Kidney (tissue), 22 donors: ENCODE results near the gene KIAA0232. TPM values are rescaled to one million over a fixed set of nuclear protein-coding genes. Genes with fewer than 3 reads are reported as not detected.

ENCODE experiments used
- DNase-seq, 5 donors: peaks; one replicate each; pipeline ENCODE4 v3.0.0-alpha.2; 2013 to 2020
- FAIRE-seq: peaks from 2 replicates; lab custom pipeline; 2012; peaks lifted over from hg19 to GRCh38; lab: Jason Lieb, UNC
- H3K27ac ChIP-seq, 2 donors: one replicate each; pipeline ENCODE4 v1.7.0; 2013; ENCODE audit warnings: low read depth in 2 of 2, low read length in 2 of 2, inconsistent platforms in 1 of 2
- H3K27me3 ChIP-seq: one replicate; pipeline ENCODE4 v1.7.1; 2013; ENCODE audit warnings: low read length, inconsistent platforms; ENCODE audit not compliant: control insufficient read depth, insufficient read depth
- H3K36me3 ChIP-seq, 3 donors: one replicate each; pipeline versions ENCODE4 v1.7.0 to v1.7.1; 2013; ENCODE audit warnings: low read length in 3 of 3, control low read depth in 1 of 3, inconsistent platforms in 1 of 3; ENCODE audit not compliant: insufficient read depth in 3 of 3, control insufficient read depth in 2 of 3
- H3K4me1 ChIP-seq, 3 donors: one replicate each; pipeline versions ENCODE4 v1.7.0 to v1.7.1; 2013; ENCODE audit warnings: low read length in 3 of 3, inconsistent platforms in 1 of 3, low read depth in 1 of 3; ENCODE audit not compliant: control insufficient read depth in 2 of 3, insufficient read depth in 2 of 3
- H3K4me3 ChIP-seq, 3 donors: one replicate each; pipeline versions ENCODE4 v1.7.0 to v1.8.1; 2013; ENCODE audit warnings: low read length in 3 of 3, control low read depth in 1 of 3, inconsistent platforms in 1 of 3
- H3K9ac ChIP-seq, 3 donors: one replicate each; pipeline versions ENCODE4 v1.7.0 to v1.7.1; 2013; ENCODE audit warnings: low read length in 3 of 3, control low read depth in 1 of 3, inconsistent platforms in 1 of 3
- H3K9me3 ChIP-seq, 3 donors: one replicate each; pipeline versions ENCODE4 v1.7.0 to v1.7.1; 2013; ENCODE audit warnings: low read length in 3 of 3, control low read depth in 1 of 3, inconsistent platforms in 1 of 3; ENCODE audit not compliant: control insufficient read depth in 2 of 3, insufficient read depth in 1 of 3
- intact Hi-C: fragments of 100-400 bp; cut with DNase I; formaldehyde crosslinking; loops from one replicate; pipeline ENCODE4 v1.11.1; 2022
- long read RNA-seq, 10 donors: library from polyadenylated mRNA in 1 of 10; unstranded in 1 of 10; transcript quantifications; one replicate each; pipeline ENCODE4 v2.0.0 and lab custom pipeline, GENCODE V29; 2021 to 2026
- polyA plus RNA-seq: library from polyadenylated mRNA; stranded (reverse); fragments of 350-450 nt; fragmentation: Illumina TruSeq; extraction: RNeasy Lipid Tissue Mini Kit (QIAGEN cat#74804); gene quantifications from one replicate; pipeline ENCODE4 v1.2.3, GENCODE V29; 2014; ENCODE audit warnings: low read depth, low replicate concordance; ENCODE audit not compliant: insufficient read depth
- total RNA-seq: library from RNA; stranded (reverse); fragmentation: NEBNext Ultra II Directional; extraction: Animal tissue kit (Norgen Biotek cat#: 25700); gene quantifications from one replicate; pipeline ENCODE4 v1.2.1, GENCODE V29; 2021
- TF ChIP-seq, protein P1 (sequence below): IDR thresholded peaks from 3 replicates; pipeline ENCODE4 v1.5.1; 2012; ENCODE audit warnings: mild to moderate bottlenecking, moderate library complexity, borderline replicate concordance; ENCODE audit not compliant: insufficient read depth; ENCODE audit errors: extremely low read depth
- donor health status: control.
- donor health status: control.
- donor health status: control.
- donor health status: control.
- donor health status: control.
- donor health status: DM: yes; HTN: yes; CAD: no.
- donor health status: Normal renal cell carcinoma (clear cell type).

Gene KIAA0232, protein sequence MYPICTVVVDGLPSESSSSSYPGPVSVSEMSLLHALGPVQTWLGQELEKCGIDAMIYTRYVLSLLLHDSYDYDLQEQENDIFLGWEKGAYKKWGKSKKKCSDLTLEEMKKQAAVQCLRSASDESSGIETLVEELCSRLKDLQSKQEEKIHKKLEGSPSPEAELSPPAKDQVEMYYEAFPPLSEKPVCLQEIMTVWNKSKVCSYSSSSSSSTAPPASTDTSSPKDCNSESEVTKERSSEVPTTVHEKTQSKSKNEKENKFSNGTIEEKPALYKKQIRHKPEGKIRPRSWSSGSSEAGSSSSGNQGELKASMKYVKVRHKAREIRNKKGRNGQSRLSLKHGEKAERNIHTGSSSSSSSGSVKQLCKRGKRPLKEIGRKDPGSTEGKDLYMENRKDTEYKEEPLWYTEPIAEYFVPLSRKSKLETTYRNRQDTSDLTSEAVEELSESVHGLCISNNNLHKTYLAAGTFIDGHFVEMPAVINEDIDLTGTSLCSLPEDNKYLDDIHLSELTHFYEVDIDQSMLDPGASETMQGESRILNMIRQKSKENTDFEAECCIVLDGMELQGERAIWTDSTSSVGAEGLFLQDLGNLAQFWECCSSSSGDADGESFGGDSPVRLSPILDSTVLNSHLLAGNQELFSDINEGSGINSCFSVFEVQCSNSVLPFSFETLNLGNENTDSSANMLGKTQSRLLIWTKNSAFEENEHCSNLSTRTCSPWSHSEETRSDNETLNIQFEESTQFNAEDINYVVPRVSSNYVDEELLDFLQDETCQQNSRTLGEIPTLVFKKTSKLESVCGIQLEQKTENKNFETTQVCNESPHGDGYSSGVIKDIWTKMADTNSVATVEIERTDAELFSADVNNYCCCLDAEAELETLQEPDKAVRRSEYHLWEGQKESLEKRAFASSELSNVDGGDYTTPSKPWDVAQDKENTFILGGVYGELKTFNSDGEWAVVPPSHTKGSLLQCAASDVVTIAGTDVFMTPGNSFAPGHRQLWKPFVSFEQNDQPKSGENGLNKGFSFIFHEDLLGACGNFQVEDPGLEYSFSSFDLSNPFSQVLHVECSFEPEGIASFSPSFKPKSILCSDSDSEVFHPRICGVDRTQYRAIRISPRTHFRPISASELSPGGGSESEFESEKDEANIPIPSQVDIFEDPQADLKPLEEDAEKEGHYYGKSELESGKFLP (N-terminal part only)
- total RNA-seq (39.9 TPM), polyA plus RNA-seq (14.0 TPM)
- long read RNA-seq, donor 1 = 0 reads
- long read RNA-seq, donor 2 = 0 reads
- long read RNA-seq, donor 3, full-length matches to known transcripts = 2 of 2 reads
- long read RNA-seq, donor 3, partial matches to known transcripts = 0 of 2 reads
- long read RNA-seq, donor 3, other reads (novel, unspliced or antisense) = 0 of 2 reads
- long read RNA-seq, donor 4 = 0 reads
- long read RNA-seq, donor 5 = 0 reads
- long read RNA-seq, donor 6 = 0 reads
- long read RNA-seq, donor 7, partial matches to known transcripts = 9 of 17 reads
- long read RNA-seq, donor 7, other reads (novel, unspliced or antisense) = 7 of 17 reads
- long read RNA-seq, donor 8, full-length matches to known transcripts = 1 of 1 reads
- long read RNA-seq, donor 8, partial matches to known transcripts = 0 of 1 reads
- long read RNA-seq, donor 8, other reads (novel, unspliced or antisense) = 0 of 1 reads
- long read RNA-seq, donor 9 = 0 reads
- long read RNA-seq, donor 10, partial matches to known transcripts = 22 of 22 reads
- long read RNA-seq, donor 10, other reads (novel, unspliced or antisense) = 0 of 22 reads

DNA sequence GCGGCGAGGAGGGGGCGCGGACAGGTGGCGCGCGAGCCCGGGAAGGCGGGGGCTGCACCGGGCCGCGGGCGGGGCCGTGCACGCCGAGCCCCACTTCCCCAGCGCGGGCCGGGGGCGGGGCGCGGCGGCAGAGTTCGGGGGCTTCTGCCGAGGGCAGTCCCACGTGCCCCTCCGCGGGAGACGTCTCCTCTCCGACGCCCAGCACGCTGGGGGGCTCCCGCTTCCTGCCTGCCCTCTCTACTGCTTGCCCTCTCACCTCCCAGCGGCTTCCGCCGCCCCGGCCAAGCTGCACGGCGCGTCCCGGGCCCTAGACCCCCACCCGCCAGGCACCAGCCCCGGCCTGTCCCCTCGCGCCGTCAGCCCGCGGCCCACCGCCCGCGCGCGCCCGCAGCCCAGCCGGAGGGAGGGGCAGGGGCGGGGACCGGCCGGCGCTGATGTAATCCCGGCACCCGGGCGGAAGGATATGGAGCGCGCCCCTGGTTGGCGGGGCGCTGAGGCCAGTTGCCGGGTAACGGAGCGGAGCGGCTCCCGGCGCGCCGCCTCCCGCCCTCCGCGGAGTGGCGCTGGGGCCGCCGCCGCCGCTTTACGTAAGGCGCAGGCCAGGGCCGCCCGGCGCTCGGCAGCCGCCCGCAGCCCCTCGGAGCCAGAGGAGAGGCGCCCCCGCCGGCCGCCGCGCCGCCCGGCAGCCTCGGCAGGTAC lies at the start of gene KIAA0232:
KIAA0232 (plus strand) TSS at position 581 of the 699 bp plus-strand sequence. CDS start 41,727 bp downstream, outside the sequence.
- intact Hi-C loops = no loop called here
- H3K27me3 ChIP-seq = no peaks in the 10 kb centered on the region
- DNase-seq = peak; percentile 93 to 97 (median 95)
- H3K4me1 ChIP-seq = peaks cover 0 to 7% (median 3%) of the 10 kb centered on the region in 3 donors
- TF ChIP-seq, protein P1, sequence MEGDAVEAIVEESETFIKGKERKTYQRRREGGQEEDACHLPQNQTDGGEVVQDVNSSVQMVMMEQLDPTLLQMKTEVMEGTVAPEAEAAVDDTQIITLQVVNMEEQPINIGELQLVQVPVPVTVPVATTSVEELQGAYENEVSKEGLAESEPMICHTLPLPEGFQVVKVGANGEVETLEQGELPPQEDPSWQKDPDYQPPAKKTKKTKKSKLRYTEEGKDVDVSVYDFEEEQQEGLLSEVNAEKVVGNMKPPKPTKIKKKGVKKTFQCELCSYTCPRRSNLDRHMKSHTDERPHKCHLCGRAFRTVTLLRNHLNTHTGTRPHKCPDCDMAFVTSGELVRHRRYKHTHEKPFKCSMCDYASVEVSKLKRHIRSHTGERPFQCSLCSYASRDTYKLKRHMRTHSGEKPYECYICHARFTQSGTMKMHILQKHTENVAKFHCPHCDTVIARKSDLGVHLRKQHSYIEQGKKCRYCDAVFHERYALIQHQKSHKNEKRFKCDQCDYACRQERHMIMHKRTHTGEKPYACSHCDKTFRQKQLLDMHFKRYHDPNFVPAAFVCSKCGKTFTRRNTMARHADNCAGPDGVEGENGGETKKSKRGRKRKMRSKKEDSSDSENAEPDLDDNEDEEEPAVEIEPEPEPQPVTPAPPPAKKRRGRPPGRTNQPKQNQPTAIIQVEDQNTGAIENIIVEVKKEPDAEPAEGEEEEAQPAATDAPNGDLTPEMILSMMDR = no peak
- no peaks in the 10 kb centered on the region for H3K9me3 ChIP-seq
- peak within 1 kb of the TSS; percentile 28 to 99 (median 87) for H3K9ac ChIP-seq
- peaks cover 0 to 2% (median 0%) of the 10 kb centered on the region in 3 donors for H3K36me3 ChIP-seq
- no peak for FAIRE-seq
- H3K27ac ChIP-seq = peak within 1 kb of the TSS; percentile 96 to 99
- peak within 1 kb of the TSS; percentile 44 to 83 (median 64) for H3K4me3 ChIP-seq

DNA sequence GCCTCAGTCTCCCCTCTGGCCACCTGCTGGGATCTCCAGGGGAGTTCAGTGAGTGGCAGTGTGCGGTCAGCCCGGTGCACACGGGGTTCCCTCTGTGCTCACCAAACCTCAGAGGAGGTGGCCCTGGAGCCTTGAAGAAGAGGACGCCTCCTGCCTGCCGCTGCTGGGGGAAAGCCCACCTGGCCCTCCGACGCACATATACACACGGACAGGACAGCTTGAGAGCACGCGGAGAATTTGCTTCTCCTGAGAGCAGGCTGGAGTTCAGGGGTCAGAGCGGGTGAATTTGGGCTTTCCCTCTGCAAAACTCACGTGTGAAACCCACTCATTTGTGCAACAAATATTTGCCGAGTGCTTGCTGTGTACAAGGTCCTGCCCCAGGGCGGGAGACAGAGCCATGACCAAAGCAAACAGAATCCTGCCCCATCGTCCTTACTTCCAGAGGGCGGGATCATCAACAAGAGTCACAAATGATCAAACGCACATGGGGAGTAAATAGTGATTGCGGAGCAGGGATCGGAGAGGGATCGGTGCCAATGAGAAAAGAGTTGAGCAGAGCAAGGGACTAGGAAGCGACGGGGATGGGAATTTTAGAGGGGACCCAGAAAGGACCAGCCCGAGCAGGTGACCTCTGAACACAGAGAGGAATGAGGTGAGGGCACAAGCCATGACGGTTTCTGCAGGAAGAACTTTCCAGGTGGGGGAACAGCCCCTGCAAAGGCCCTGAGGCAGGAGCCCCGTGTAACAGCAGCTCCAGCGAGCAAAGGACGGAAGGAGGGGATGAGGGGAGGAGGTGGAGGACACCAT lies 49.0 kb upstream of the KIAA0232 start:
- no peak overlapping the region for H3K4me3 ChIP-seq
- intact Hi-C loops = no loop called here
- no peaks in the 10 kb centered on the region for H3K9me3 ChIP-seq
- TF ChIP-seq, protein P1 = no peak
- H3K27me3 ChIP-seq = no peaks in the 10 kb centered on the region
- H3K36me3 ChIP-seq = no peaks in the 10 kb centered on the region
- peak in 1 of 5 donors; percentile 24 for DNase-seq
- no peak overlapping the region for H3K27ac ChIP-seq
- no peaks in the 10 kb centered on the region for H3K4me1 ChIP-seq
- FAIRE-seq = no peak
- H3K9ac ChIP-seq = no peak overlapping the region
